Stimulated activated CD4-positive, alpha-beta T cell treated with anti-CD3 and anti-CD28 coated beads, Interleukin-12 subunit alpha, Interleukin-12 subunit beta, amount 100 ng/mL, for 48 hours (primary cell): ENCODE measurements around the gene NRROS.
"Not testable (repeated sequence)": the region's sequence is repeated elsewhere in the genome, so short reads cannot be mapped to it uniquely, and the experiment has no call there.

Experiments used
- DNase-seq, 3 donors: peaks; one replicate each; pipeline ENCODE4 v3.0.0-alpha.2; 2020; ENCODE audit warnings: low read depth in 2 of 3, low spot score in 1 of 3

NRROS gene

GRCh38 chr3:196639483-196640296 lies at the start of gene NRROS:
TSS of gene NRROS (plus strand) at chr3:196639694. CDS start at chr3:196654540, 14,846 bp downstream.
- DNase-seq = peak in 2 of 3 donors; percentile 51 to 69

- DNase-seq = no peak
These were observed 49.2 kb upstream of the NRROS start for GRCh38 chr3:196590279-196590678.

GRCh38 chr3:196596355-196596754 lies 43.1 kb upstream of the NRROS start:
- DNase-seq = no peak

- peak in 1 of 3 donors; percentile 30 for DNase-seq
These were observed 41.3 kb upstream of the NRROS start for GRCh38 chr3:196597971-196598733.

- DNase-seq = no peak
These were observed 39.8 kb upstream of the NRROS start for GRCh38 chr3:196599734-196600128.

- DNase-seq = no peak
These were observed 39.1 kb upstream of the NRROS start for GRCh38 chr3:196600359-196600758.

- no peak for DNase-seq
These were observed 36.8 kb upstream of the NRROS start for GRCh38 chr3:196602673-196603072.

GRCh38 chr3:196603683-196604082 lies 35.8 kb upstream of the NRROS start:
- no peak for DNase-seq

- DNase-seq = peak in 2 of 3 donors; percentile 20 to 47
These were observed 34.9 kb upstream of the NRROS start for GRCh38 chr3:196604548-196604947.

- no peak for DNase-seq
These were observed 30.8 kb upstream of the NRROS start for GRCh38 chr3:196608693-196609092.

- peak; percentile 90 to 98 (median 92) for DNase-seq
These were observed 30.1 kb upstream of the NRROS start for GRCh38 chr3:196609343-196609775.

- DNase-seq = no peak
These were observed 29.5 kb upstream of the NRROS start for GRCh38 chr3:196609805-196610515.

- no peak for DNase-seq
These were observed 27.6 kb upstream of the NRROS start for GRCh38 chr3:196611761-196612483.

GRCh38 chr3:196615234-196615633 lies 24.3 kb upstream of the NRROS start:
- DNase-seq = not testable (repeated sequence)

GRCh38 chr3:196617256-196617655 lies 22.2 kb upstream of the NRROS start:
- no peak for DNase-seq

- DNase-seq = no peak
These were observed 20.3 kb upstream of the NRROS start for GRCh38 chr3:196619223-196619622.

GRCh38 chr3:196619627-196620026 lies 19.9 kb upstream of the NRROS start:
- not testable (repeated sequence) for DNase-seq

GRCh38 chr3:196620161-196620604 lies 19.3 kb upstream of the NRROS start:
- DNase-seq = no peak

- DNase-seq = no peak
These were observed 18.8 kb upstream of the NRROS start for GRCh38 chr3:196620684-196621083.

GRCh38 chr3:196621611-196622010 lies 17.9 kb upstream of the NRROS start:
- DNase-seq = no peak
